HG02870 (cell line): ENCODE measurements around the gene ABR.
"Not testable (repeated sequence)": the region's sequence is repeated elsewhere in the genome, so short reads cannot be mapped to it uniquely, and the experiment has no call there.

Experiments
- ATAC-seq: cut with Tn5 transposase; IDR thresholded peaks from one replicate; pipeline ENCODE4 v1.9.1; 2021; ENCODE audit warnings: mild to moderate bottlenecking, moderate library complexity; ENCODE audit not compliant: unreplicated experiment

Gene ABR

GRCh38 chr17:1097972-1098744 is 81.6 kb downstream of the ABR start:
- ATAC-seq = not testable (repeated sequence)

DNA sequence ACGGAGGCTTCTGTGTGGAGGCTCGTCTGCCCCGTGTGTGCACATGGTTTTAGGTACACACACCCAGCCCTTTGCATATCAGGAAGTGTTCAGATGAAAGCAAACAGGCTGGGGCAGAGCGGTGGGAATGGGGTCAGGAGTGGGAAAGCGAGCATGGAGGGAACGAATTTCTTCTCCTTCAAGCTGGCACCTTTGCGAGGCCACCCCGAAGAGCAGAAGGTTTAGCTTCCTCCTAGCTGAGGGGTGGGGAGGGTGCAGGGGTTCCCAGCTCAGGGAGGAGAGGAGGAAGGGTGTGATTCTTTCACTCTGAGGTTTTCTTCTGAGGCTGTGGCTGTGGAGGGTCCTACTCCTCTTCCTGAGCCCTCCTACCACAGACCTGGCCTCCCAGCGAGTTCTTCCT is 83.6 kb downstream of the ABR start:
- no peak for ATAC-seq

DNA sequence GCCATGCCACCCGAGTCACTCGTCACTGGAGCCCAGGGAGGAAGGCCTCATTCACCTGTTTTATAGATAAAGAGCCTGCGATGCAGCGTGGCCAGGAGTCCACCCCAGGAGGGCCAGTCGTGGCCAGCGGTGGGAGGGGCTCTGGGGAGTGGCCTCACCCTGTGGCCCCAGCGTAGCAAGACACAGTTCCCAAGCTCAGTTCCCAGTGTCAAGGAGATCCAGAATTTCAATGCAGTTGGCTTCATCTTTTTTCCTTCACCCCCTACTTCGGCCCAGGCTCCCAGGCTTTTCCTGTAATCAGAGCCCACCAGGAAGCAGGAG is 84.0 kb downstream of the ABR start:
- no peak for ATAC-seq

DNA sequence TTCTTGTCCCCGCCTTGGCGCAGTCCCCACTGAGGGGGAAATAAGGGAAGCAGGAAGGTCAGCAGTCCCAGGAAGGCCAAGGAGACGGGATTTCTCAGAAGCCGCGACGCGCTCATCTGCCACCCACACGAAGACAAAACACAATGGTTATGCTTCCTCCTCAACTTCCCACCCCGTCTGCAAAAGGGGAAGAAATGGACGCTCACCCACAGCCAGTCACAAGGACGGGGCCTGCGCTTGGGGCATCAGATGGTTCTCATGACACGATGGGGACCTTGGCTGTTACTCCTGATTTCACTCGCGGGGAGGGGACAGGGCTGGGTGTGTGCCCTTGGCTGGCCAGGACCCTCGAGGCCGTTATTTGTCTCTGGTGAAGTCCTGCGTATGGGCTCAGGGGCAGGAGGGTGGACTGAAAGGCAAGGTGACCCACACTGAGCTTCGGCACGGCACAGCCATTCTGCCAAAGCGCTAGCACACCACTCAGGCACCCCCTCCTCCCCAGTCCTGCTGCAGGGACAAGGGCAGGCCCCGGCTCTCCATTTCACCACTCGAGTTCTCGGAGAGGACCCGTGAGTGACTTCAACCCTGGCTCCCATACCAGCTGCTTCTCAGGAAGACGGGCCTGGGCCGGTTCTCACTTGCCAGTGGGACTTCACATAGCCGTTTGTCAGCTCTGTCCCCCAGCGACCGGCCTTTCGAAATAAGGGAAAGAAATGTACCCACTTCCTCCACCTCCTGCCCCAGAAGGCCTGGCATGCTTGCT is 84.5 kb downstream of the ABR start:
- ATAC-seq = no peak

GRCh38 chr17:1094591-1094990 is 85.2 kb downstream of the ABR start:
- no peak for ATAC-seq

GRCh38 chr17:1091900-1092299 is 87.9 kb downstream of the ABR start:
- ATAC-seq = no peak

GRCh38 chr17:1091190-1091534 is 88.6 kb downstream of the ABR start:
- no peak for ATAC-seq

DNA sequence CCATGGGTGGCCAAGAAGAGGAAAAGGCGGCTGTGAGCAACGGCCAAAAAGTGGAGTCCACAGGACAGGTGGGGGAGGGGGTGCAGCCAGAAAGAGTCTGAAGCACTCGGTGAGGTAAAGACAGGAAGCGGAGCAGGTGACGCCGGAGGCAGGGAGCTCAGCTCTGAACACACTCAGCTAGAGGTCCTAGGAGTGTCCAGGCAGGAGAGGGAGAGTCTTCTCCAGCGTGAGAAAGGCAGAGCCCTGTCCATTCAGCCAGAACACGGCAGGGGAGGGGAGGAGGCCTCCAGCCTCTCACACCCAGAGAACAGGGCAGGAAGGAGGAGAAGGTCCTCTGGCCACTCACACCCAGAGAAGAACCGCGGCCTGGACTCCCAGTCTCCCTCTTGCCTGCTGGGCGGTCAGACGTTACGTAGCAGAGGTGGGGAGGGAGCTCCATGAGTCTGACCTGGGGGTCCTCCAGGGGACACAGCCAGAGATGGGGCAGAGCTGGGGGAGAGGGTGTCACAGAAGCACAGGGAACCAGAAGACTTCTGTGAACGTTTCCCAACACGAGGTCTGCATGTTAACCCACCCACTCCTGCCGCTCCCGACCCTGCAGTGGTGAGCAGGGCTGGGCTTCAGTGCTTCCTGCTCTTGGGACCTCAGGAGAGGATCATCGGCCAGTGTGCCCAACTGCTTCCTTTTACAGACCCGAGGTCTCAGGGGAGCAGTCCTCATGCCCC is 89.2 kb downstream of the ABR start:
- ATAC-seq = no peak

GRCh38 chr17:1089915-1090314 is 89.9 kb downstream of the ABR start:
- ATAC-seq = no peak

DNA sequence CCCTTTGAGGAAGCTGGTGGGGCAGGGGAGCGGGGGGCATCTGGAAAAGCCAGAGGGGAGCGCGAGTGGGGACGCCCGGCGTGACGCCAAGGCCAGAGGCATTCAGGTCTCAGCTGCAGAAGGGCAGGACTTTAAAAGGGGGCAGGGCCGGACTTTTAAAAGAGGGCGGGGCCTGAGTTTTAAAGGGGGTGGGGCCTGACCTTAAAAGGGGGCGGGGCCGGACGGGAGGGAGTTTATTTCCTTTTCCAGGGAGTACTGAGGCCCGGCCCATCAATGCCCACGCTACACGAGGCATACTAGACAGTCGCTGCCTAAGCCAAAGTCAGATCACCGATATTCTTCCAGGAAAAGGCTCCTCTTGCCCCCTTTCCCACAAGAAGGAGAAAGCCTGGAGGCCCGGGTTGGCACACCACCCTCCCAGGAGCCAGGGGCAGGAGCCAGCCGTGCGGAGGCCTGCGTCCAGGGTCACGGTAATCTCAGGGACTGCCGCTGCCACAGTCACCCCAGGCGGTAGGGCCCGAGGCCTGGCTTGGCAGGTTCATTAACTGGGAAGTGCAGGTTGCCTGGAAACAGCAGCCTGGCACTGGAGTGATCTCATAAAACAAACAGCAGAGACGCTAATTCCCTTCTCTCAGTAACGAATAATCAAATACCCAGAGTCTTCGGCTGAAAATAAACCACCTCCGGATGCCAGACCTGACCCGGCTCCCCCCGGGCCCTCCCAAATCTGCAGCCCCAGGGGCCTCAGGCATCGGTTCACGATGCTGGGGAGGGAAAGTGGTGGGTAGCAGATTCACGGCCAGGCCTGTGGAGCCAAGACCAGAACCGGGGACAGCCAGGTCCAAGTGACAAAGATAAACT is 92.2 kb downstream of the ABR start:
- no peak for ATAC-seq

- no peak for ATAC-seq
Measured at GRCh38 chr17:1083451-1084187, 96.2 kb downstream of the ABR start.

DNA sequence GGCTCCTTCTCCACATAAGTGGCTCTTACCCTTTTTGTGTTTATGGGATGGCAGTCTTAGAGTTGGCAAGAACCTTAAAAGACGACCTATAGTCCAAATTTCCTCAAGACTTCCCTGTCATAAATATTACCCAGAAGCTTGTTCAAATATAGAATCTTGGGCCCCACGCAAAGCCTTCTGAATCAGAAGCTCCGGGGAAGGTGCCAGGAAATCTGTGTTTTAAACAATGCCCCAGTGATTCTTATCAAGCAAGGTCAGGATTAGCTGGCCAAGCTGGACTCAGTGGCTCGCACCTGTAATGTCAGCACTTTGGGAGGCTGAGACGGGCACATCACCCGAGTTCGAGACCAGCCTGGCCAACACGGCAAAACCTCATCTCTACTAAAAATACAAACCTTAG is 97.2 kb downstream of the ABR start:
- no peak for ATAC-seq

DNA sequence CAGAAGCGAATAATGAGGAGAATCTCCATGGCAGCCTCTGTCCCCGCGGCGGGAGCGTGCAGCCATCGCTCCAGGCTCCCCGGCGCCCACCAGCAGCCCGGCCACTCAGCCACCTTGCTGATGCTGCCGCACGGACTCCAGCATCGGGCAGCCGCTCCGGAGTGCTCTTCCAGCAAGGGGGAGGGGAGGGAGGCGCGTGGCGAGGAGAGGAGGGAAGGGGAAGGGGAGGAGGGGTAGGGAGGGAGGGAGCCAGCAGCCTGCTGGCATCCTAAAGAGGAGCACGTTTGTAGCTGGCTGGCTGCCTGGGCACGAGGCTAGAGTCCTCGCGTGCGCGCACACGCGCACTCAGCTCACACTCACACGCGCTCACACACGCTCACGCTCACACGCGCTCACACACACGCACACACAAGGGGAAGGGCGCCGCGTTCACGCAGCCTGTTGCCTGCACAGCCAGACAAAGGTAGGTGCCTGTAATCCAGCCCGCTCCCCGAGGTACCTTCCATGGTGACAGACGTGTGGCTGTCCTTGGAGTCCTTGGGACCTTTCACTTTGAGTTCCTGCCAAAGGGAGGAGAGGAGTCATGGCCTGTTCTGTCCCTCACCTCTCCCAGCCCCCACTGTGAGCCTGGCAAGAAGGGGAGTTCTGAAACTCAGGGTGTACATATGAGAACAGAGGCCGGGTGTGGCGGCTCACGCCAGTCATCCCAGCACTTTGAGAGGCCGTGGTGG is 100.8 kb downstream of the ABR start:
- no peak for ATAC-seq

GRCh38 chr17:1077986-1078711 is 101.6 kb downstream of the ABR start:
- no peak for ATAC-seq

- no peak for ATAC-seq
Measured at GRCh38 chr17:1077581-1077985, 102.2 kb downstream of the ABR start.

DNA sequence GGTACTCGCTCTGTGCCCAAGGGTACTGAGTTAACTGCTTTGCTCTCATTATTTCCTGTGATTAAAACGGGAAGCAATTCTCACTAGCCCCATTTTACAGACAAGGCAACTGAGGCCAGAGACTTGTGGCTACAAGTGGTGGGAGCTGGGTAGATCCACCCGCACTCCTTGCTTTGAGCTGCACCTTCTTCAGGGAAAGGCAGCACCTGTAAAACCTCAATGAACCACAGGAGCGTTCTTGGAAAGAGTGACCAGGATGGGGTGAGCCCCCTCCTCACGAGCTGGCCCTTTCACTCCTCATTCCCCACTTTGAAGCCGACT is 102.8 kb downstream of the ABR start:
- no peak for ATAC-seq

- ATAC-seq = no peak
Measured at GRCh38 chr17:1076299-1076981, 103.3 kb downstream of the ABR start.

GRCh38 chr17:1074886-1075605 is 104.7 kb downstream of the ABR start:
- no peak for ATAC-seq
